ENCODE results near the gene THOC5.
"Not testable (repeated sequence)": the region's sequence is repeated elsewhere in the genome, so short reads cannot be mapped to it uniquely, and the experiment has no call there.

THOC5 gene

DNA sequence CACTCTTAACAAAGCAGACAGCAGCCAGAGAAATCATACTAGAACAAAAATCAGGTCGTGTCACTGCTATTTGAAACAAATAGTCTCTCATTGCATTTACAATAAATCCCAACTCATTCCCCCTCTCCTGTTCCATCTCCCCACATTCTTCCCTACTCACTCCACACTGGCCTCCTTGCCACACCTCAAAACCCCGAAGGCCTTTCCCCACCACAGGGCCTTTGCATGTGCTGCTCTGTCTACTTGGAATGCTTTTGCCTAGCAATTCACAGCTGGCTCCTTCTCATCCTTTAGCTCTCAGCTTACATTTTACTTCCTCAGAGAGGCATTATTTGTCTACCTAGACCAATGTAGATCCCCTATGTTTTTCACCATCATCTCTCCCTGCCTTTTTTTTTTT, 6.3 kb upstream of the THOC5 start:
- DNase-seq = no peak

DNA sequence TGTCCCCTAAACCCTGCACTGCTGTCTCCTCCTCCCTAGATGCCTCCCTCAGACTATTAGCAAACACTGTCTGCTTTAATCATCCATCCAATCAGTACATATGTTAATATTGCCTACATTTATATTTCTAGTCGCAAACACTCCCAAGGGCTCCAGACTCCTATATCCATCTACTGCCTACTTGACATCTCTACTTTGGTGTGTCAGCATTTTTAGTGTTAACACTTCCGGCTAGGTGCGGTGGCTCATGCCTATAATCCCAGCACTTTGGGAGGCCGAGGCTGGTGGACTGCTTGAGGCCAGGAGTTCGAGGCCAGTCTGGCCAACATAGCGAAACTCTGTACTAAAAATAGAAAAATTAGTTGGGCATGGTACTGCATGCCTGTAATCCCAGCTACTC, 5.5 kb upstream of the THOC5 start:
- no peak for DNase-seq

DNA sequence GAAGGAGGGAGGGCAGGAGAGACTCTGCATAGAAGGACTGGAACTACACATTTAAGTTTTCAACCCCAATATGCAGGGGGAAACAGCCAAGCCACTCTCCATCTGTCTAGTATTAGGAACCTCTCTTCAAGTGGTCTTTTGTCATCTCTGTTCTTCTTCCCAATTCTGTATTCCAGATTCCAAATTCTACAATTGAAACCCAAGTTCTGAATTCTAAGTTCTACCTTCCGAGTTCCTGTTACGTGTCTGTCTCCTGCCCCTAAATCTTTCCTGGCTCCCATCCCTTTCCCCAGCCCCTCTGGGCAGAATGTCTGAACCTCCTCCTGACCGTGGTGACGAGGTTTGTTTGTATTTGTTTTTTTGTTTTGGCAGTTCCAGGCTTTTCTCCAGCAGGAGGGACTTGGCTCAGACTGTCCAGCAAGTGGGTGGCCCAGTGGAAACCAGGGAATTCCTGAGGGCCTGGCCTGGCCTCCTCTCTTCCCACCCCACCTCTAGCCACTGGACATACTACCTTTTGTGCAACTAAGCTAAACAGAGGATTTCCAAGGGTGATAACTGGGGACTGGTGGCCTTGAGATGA, 1.6 kb upstream of the THOC5 start:
- no peak for DNase-seq

DNA sequence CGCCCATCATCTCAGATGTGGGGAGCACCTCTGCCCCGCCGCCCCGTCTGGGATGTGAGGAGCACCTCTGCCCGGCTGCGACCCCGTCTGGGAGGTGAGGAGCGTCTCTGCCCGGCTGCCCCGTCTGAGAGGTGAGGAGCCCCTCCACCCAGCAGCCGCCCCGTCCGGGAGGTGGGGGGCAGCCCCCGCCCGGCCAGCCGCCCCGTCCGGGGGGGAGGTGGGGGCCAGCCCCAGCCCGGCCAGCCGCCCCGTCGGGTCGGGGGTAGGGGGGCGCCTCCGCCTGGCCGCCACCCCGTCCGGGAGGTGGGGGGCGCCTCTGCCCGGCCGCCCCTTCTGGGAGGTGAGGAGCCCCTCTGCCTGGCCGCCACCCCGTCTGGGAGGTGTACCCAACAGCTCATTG, 1.2 kb downstream of the THOC5 start:
- not testable (repeated sequence) for DNase-seq

DNA sequence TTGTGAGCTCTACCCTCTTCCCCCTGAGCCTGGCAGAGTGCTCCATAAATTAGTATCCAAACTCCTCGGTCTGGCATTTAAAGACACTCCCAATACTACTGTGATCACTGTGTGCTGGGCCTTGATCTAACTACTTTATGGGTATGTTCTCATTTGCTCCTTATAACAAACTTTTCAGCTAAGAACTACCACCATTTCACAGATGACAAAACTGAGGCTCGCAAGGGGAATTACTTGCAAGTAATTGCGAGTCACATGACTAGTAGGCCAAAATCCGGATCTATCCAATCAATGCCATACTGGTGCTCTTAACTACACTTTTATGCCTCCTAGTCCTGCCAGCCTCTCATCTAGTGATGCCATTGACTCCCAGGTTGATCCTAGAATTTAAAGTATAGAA, 3.6 kb downstream of the THOC5 start:
- DNase-seq = no peak

DNA sequence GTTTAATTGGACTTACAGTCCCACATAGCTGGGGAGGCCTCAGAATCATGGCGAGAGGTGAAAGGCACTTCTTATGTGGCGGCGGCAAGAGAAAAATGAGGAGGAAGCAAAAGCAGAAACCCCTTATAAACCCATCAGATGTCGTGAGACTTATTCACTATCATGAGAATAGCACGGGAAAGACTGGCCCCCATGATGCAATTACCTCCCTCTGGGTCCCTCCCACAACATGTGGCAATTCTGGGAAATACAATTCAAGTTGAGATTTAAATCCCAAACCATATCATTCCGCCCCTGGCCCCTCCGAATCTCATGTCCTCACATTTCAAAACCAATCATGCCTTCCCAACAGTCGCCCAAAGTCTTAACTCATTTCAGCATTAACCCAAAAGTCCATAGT, 8.5 kb downstream of the THOC5 start:
- DNase-seq = not testable (repeated sequence)

DNA sequence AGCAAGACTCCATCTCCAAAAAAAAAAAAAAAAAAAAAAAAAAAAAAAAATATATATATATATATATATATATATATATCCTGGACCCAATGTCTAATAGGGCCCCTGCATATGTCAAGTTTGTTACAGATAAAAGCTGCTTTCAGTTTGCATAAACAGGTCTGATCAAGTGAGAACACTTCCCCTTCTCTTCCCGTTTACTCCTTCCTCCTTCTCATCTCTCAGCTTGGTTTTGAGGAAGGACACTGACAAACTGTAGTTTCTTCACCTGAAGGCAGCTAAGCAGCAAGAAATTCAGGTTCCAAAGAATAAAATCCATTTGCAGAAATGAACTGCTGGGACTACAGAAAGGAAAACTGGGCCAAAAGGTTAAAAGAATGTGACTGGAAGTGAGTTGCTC, 11.7 kb downstream of the THOC5 start:
- DNase-seq = no peak

DNA sequence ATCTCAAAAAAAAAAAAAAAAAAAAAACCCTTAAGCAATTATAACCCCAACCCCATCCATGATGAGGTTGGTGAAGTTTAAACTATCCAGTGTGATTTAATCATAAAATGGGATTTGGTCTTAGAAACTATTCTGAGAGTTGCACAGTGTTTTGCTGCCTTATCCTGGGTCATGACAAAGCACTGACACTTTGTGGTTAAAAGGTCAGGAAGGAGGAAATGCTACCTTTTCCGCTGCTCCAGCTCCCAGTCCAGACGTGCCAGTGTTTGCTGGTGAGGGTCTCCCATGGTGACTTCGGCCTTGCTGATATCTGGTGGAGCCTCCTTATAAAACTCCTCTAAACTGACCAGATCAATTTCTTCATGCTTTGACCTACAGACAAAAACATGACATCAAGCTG, 14.5 kb downstream of the THOC5 start:
- no peak for DNase-seq

DNA sequence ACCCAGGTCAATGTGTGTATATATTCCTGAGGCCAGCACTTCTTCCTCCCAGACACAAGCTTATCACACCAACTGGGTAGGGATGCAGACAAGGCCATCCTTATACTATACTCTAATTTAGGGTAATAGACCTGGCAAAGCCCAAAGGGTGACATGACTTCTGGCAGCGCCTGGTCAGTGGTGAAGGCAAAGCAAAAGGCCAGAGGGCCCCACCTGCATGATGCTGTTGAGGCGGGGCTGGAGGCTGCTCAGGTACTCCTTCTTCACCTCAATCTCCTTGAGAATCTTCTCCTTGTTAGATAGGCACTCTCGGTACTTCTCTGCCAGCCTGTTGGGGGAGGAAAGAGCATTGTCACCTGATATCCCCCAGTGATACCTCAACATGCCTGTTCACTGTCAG, 17.1 kb downstream of the THOC5 start:
- no peak for DNase-seq

DNA sequence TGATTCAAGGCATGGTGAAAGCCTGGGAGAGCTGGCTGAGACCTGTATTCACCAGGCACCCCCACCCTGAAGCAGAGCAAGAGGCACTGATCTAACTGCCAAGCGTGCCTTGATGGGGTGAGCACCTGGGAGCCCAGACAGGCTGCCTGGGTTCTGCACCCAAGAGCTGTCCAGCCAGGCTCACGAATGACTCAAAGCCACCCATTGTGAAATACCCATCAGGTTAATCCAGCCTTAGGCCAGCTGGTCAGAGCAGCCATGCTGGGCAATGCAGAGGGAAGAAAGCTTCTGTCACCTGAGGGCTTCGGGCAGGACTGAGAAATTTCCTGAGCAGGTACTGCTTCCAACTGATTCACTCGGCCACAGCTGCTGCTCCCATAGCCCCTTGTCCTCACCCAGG, 22.1 kb downstream of the THOC5 start:
- no peak for DNase-seq

DNA sequence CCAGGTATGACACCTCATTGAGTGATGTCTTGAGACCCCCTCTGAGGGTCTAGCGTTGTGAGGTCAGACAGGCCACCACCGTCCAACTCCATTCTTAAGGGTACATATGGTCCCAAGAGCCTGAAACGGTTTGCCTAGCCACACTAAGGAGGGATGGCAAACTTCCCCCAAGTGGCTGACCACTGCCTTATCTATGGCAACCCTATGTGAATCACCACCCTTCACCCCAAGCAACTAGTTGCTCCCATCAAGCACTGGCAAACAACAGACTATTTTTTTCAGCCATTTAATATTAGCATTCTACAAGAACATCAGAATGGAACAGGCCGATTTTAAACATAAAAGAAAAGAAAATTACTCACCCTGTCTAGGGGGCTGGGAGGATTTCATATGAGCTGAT, 22.8 kb downstream of the THOC5 start:
- DNase-seq = no peak

DNA sequence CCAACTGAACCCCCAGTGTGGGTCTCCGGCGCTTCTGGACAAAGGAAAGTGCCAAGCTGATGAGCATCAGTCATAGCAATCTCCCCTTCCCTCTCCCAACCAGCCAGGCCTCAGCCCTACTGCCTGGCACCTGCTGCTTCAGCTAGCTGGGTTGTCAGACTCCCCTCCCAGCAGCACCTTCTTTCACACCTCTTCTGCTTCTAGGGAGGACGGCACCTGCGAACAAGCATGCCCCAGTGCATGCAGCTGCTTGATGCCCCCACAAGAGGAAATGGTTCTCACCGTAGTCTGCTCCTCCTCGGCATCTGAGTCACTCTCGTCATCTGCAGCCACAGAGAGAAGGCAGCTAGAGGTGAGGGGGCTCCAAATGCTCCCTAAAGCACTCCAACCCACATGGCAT, 25.4 kb downstream of the THOC5 start:
- peak; percentile 4 for DNase-seq

DNA sequence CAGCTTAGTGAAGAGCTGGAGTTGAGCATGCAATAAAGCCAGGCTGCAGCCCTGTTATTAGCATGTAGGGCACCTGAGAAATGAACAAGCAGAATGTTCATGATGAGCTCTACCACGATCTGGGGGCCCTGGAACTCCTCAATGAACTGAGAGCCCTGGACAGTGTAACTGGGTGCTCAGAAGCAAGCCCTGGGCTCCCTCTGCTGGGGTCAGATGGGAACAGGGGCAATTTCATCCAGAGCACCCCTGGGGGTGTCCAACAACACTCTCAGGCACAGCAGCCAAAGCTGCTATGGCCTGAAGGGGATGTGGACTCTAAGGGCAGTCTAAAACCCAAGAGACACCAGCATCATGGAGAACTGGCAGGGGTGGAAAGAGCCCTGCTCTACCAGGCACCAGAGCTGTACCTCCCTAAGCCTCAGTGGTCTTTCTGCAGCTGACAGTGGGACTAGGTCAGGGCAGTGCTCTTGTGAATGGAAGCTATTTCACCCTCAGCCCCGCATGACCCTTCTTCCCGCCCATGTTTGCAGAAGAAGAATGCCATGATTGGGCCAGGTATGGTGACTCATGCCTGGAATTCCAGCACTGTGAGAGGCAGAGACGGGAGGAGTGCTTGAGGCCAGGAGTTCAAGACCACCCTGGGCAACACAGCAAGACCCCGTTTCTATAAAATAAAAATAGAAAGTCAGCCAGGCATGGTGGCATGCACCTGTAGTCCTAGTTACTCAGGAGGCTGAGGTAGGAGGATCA, 28.9 kb downstream of the THOC5 start:
- no peak for DNase-seq

DNA sequence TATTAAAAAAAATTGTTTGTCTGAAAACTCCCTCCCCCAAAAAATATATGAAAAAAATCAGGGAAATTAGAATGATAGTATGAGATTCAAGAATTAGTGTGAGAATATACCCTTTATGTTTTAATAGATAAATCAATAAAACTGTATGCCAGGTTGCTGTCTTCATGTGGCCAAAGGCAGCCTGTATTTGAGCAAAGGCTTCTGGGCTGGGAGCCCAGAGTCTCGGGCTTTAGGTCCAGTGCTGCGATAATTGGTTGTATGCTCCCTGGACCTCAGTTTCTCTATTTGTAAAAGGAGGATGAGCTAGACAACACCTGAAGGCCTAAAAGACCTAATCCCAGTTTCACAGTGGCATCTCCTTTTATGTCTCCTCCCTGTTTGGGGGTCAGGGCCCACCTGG, 29.8 kb downstream of the THOC5 start:
- DNase-seq = no peak

DNA sequence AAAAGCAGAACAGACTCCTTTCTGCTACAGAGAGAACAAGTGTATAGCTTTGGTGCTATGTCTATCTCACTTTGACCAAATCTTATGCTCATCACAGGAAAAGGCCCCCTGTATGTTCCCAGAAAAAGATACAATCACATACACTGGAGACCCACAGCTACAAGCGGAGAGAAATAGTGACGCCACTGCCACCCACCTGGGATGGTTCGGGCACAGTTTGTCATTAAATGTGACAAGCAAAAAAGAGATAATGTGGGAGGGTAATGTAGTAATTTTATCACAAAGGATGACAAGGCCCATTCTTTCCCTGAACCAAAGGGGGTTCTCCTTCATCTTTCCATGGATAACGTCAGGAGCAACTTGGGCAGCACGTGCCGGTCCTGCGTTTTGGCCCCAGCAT, 32.0 kb downstream of the THOC5 start:
- no peak for DNase-seq

DNA sequence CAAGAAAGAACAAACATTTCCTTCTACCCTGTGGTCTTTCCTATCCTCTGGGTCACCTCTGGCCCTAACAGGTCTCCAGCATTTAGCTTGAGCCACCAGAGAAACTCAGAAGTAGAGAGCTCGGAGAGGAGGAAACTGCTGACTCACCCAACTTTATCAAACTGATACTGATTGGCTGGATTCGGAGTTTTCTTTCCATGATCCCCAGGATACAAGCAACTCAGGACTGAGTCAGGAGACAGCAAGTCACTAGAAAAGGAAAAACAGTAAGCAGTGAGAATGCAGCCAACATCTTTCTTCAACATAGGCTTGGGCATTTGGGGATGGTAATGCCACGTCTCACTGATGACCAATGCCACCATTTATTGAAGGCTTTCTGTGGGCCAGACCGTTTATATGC, 32.7 kb downstream of the THOC5 start:
- no peak for DNase-seq

DNA sequence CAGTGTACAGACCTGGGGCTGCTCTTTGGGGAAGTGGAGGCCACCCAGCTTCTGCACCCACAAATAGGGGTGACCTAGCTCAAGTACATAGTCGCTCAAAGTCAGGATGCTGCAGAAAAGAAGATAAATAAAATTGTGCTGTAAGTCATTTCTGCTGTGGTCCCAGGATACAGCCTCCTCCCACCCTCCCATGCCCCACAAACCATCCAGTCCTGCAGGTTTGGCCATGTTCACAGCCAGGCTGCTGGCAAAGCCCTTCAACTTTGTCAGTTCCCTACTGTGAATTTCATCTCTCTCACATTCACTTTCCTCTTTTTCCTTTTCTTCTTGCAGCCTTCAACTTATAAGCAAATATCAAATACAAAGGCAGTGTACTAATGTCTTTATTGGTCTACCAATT, 33.6 kb downstream of the THOC5 start:
- no peak for DNase-seq

DNA sequence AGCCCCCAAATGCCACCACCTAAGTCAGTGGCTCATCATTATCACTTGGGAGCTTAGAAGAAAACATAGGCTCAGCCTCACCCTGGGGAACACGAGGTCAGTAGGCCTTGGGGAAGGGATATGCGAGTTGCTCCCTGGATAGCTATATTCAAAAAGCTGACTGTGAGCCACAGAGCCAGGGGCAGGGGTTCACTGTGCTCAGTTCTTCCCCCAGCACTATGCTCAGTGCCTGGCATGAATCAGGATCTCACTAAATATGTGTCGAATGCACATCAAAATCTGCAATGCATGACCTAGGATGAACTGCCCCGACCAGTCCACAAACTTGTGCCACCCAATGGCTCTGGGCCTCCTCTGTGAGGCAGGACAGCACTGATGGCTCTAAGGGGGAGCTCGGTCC, 35.1 kb downstream of the THOC5 start:
- no peak for DNase-seq

DNA sequence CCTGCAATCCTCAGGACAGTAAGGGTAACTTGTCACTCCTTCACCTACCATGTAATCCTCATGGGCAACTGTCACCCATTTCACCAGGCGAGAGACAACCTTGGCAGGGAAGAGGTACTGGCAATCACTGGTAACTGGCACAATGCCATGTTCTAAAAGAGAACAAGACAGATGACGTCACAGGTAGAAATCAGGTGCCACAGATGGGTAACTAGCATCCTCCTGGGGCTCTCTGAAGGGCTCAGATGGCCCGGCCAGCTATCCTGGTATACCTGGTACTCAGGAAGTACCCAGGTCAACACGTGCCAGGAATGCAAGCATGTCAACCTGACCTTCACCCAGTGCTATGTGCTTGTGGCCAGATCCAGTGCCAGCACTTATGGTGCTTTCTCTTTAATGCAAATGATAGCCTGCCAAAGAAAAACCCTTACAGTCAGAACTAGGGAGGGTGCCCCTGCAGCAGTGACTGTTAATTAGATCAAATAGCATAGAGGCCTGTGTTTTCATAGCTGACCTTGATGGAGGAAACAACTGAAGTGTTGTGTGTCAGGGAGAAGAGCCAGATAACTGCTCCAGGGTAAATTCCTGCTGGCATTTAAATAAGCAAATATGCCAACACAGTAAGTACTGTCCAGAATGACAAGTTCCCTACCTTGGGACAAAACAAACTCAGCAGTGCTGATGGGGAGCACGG, 36.2 kb downstream of the THOC5 start:
- DNase-seq = no peak

DNA sequence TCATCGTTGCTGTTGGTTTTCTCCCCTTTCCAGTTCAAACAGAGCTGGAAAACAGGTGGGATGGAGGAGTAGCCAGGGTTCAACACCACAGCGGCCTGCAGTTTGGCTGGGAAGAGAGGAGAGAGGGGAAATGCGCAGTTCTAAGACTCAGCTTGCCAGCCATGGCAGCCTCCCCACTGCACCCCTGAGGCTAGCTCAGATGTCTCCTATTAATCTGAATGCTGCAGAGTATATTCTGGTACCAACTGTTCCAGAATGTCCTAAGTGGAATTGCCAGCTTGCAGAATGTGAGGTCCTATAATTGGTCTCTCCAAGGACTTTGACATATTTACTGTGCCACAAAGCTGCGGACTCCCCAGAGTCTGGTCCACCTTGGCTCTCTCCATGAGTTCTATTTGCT, 41.5 kb downstream of the THOC5 start:
- DNase-seq = no peak

DNA sequence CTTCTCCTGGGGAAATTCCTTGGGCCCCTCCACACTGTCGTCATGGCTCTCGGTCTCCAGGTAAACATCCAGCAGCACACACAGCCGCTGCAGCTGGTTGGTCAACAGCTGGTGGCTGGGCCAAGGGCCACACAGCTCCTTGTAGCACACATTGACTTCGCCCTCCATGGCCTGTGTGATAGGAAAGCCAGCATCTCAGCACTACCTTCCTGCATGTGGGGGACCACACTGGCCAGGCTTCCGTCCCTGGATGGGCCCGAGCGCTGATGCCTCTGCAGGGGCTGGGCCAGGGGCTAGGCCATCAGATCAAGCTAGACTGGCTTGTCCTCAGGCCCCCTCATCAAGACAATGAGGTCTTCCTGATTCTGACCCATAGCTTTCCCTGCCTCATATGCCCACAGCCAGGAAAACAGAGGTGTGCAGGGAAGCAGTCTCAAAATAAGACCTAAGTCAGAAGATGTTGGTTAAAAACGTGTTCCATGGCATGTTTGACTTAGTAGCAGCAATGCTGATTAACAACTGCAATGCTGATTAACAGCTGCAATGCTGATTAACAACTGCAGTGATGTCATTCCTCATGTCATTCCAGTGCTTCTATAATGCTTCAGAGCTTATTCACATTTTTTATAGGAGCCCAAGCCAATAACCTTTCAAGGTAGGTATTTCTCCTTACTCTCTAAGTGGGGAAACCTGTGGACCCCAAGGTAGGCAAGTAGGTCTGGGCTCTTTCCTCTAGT, 42.3 kb downstream of the THOC5 start:
- no peak for DNase-seq

DNA sequence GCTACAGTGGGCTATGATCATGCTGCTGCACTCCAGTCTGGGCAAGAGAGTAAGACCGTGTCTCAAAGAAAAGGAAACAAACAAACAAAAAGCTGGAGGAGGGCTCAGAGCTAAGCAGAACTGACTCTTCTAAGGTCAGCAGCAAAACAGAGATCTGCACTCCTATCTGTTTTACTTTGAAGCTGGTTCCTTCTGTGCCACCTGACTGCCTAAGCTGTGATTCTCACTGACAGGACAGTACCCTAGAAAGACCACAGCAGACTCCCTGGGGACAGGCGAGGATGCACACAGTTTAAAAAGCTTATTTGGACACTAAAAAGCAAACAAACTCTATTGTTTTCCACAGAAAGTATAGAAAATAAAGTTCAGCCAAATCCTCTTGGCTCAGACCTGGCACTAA, 43.0 kb downstream of the THOC5 start:
- DNase-seq = no peak

DNA sequence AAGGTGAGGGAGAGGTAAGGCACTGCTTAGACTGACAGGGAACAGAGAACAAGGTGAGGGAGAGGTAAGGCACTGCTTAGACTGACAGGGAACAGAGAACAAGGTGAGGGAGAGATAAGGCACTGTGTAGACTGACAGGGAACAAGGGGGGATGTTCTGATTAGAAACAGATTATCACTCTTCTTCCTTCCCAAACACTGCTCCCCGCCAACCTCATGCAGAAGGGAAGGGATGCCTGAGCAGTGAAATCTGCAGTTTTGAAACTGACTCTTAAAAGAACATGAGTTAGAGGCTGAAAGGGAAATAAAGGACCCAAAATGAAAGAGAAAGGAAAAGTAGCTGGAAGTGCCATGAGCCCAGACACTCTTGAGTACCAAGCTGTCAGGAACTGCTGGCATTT, 43.7 kb downstream of the THOC5 start:
- DNase-seq = no peak

DNA sequence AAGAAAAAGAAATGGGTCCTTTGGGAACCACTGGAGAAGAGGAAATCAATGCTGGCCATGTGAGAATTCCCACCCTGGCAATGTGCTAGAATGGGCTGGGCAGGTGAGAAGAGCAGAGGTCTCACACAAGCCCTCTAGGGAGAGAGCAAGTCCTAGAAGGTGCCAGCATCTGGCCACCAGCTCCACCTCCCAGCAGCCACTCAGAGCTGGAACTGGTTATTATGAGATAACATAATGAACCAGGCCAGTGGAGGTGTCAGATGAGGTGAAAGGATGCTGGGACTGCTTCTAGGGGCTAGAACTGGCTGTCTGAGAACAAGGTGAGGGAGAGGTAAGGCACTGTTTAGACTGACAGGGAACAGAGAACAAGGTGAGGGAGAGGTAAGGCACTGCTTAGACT, 44.3 kb downstream of the THOC5 start:
- no peak for DNase-seq
